ENCODE data around the gene CDH18. TPM values are rescaled to one million over a fixed set of nuclear protein-coding genes. Genes with fewer than 3 reads are reported as not detected.
A peak's percentile ranks its signal among the peaks of the same experiment; 100 is the strongest.

CDH18 gene
- total RNA-seq, 1 experiment from 2014 or later, result 4.1 TPM

- DNase-seq (ENCODE audit: low read depth), result no peak
Observed at GRCh38 chr5:19605846-19606407, 382.1 kb downstream of the CDH18 start.

GRCh38 chr5:19584131-19584530, 403.9 kb downstream of the CDH18 start:
- DNase-seq (ENCODE audit: low read depth), result no peak

GRCh38 chr5:19577882-19578281, 410.1 kb downstream of the CDH18 start:
- DNase-seq (ENCODE audit: low read depth), result no peak

GRCh38 chr5:19568004-19568403, 420.0 kb downstream of the CDH18 start:
- no peak for DNase-seq (ENCODE audit: low read depth)

GRCh38 chr5:19565466-19565865, 422.5 kb downstream of the CDH18 start:
- no peak for DNase-seq (ENCODE audit: low read depth)

DNA sequence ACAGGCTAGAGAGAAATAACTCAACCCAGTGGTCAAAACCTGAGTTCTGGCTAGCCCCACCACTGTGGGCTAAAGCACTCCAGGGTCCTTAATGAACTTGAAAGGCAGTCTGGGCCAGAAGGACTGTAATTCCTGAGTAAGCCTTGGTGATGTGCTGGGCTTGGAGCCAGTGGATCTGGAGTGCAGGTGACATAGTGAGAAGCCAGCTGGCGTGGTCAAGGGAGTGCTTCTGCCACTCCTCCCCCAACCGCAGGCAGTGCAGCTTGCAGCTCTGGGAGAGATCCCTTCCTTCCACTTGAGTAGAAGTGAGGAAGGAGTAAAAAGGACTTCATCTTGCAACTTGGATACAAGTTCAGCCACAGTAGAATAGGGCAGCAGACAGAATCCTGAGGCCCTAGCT, 424.0 kb downstream of the CDH18 start:
- peak; percentile 9 for DNase-seq (ENCODE audit: low read depth)

GRCh38 chr5:19555876-19556275, 432.1 kb downstream of the CDH18 start:
- peak; percentile 23 for DNase-seq (ENCODE audit: low read depth)

DNA sequence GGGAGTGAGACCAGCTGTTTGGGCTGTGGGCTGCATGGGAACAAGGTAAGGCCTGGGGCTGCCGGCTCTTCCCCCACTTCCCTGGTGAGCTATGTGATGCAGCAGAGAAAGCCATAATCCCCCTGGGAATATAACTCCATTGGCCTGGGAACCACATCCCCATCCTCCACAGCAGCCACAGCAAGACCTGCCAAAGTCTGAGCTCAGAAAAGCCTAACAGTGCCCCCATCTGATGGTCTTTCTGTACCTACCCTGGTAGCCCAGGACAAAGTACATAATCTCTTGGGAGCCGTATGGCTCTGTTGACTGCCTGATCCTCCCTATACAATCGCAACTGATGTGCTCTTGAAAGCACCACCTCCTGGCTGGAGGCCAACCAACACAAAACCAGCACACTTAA, 432.6 kb downstream of the CDH18 start:
- no peak for DNase-seq (ENCODE audit: low read depth)

GRCh38 chr5:19554524-19554923, 433.5 kb downstream of the CDH18 start:
- DNase-seq (ENCODE audit: low read depth), result no peak

GRCh38 chr5:19547640-19548039, 440.4 kb downstream of the CDH18 start:
- peak; percentile 79 for DNase-seq (ENCODE audit: low read depth)

DNA sequence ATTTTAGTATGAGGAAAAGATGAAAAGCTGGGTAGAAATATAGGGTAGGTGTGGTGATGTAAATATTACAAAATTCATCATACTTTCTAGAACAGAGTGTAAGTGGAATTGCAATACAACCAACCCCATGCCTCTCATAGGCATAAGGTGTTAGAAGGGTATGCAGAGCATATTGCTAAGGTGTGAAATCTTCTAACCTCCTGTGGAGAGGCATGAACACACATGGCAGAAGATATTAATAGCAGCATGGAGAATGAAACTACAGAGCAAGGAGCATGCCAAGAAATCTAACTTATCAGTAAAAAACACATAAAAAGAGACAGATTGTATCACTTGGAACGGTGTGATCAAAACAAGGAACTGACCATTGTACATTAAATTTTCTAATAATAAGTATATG, 441.5 kb downstream of the CDH18 start:
- no peak for DNase-seq (ENCODE audit: low read depth)

DNA sequence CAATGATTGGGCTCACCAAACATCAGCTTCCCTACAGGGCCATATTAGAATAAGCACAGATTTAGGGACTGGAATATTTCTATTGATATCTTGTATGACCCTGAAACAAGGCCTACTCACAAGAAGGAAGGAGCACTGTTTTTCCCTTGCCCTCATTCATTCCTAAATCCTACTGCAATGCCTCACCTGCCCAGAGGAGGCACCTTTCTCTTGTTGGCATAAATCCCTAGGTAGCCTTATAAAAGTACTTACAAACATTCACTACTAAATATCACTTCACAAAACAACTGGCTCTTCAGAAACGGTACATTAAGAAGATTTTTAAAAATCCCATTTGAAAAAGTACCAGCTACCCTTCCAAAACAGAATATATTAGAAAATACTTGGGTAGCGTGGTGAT, 449.4 kb downstream of the CDH18 start:
- no peak for DNase-seq (ENCODE audit: low read depth)

DNA sequence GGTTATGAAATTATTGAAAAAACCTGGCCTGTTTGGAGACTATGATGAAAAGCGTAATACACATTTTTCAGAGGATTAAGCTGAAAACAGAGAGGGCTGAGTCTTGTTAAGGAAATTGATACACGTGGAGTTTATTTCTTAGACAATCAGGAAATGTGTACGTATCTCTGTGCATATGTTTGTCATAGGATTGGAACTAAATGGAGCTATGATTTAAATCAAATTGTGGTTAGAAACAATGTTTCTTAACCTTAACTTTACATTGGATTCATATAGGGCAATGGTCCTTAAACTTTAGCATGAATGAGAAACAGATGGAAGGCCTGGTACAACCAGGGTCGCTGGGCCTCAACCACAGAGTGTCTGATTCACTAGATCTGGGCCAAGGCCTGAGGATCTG, 451.6 kb downstream of the CDH18 start:
- no peak for DNase-seq (ENCODE audit: low read depth)

GRCh38 chr5:19534751-19535150, 453.2 kb downstream of the CDH18 start:
- DNase-seq (ENCODE audit: low read depth), result peak; percentile 64

DNA sequence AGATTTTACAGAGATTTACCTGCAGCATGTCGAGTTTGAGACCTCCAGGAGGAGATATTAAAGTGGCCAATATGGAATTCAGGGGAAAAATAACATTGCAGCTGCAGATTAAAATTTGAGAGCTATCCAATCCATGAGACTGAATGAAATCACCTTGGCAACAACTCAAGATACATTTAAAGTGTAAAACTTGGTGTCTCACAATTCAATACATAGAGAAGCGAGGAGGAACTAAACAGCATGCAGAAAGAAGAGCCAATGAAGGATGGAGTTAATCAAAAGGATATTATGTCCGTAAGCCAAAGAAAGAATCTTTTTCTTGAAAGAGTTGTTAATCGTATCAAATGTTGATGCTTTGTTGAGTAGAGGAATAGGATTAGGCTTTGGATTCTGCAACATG, 455.1 kb downstream of the CDH18 start:
- no peak for DNase-seq (ENCODE audit: low read depth)

GRCh38 chr5:19531374-19531952, 456.5 kb downstream of the CDH18 start:
- peak; percentile 75 for DNase-seq (ENCODE audit: low read depth)

DNA sequence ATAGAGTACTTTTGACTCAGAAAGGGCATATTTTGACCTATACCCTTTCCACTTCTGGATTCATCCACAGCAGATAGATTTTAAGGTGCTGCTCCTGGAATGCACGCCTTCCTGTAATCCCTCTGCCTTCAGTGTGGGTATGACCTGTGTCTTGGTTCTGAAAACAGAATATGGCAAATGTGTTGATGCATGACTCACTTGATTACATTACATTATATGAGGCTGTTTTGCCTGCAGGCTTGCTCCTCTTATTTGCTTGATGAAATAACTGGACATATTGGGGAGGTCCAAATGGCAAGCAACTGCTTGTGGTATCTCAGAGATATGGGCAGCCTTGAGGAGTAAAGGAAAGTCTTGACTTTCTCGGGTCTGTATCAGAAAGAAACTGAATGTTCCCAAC, 468.6 kb downstream of the CDH18 start:
- peak; percentile 62 for DNase-seq (ENCODE audit: low read depth)

- no peak for DNase-seq (ENCODE audit: low read depth)
Observed at GRCh38 chr5:19498852-19499251, 489.1 kb downstream of the CDH18 start.

GRCh38 chr5:19497229-19497815, 490.7 kb downstream of the CDH18 start:
- no peak for DNase-seq (ENCODE audit: low read depth)

GRCh38 chr5:19496056-19496455, 491.9 kb downstream of the CDH18 start:
- DNase-seq (ENCODE audit: low read depth), result peak; percentile 60

GRCh38 chr5:19492861-19493260, 495.1 kb downstream of the CDH18 start:
- peak; percentile 36 for DNase-seq (ENCODE audit: low read depth)

GRCh38 chr5:19488786-19489185, 499.2 kb downstream of the CDH18 start:
- DNase-seq (ENCODE audit: low read depth), result peak; percentile 18

DNA sequence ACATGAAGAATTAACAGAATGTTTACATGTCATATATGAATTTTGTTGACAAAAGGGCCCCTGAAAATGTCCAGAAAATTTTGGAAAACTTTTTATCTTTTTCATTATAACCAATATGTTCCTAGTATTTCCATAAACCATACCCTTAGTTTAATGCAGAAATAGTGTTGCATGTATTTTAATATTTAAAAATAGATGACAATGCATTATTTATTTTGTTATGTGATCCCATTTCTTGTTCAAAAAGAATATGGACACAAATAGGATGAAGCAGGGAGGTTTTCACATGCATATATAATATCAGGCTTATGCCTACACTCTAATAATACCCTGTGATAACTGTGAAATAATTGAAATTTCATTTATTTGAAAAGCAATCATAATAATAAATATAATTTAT, 500.5 kb downstream of the CDH18 start:
- no peak for DNase-seq (ENCODE audit: low read depth)

DNA sequence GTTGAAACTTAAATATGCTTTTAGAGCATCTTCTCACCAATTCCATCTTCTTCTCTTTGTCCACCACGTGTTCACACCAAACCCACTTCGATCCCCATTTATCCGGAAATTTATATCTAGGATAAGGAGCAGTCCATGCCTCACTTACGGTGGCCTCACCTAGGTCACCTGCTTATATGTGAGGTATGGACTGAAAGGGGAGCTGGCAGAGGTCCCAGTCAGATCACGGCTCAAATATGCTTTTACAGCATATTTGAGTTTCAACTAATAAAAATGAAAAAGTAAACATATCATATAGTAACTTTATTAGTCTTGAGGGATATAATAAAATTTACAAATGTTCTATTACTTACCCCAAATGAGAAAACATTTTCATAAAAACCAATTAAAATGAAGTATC, 508.4 kb downstream of the CDH18 start:
- DNase-seq (ENCODE audit: low read depth), result no peak
